ENCODE measurements around the gene ANKRD13C.

ANKRD13C gene

GRCh38 chr1:70293186-70293843 lies 61.2 kb downstream of the ANKRD13C start:
- no peak for DNase-seq

- no peak for DNase-seq
These were observed 64.3 kb downstream of the ANKRD13C start for GRCh38 chr1:70290218-70290617.

- no peak for DNase-seq
These were observed 66.4 kb downstream of the ANKRD13C start for GRCh38 chr1:70288166-70288565.

- no peak for DNase-seq
These were observed 68.1 kb downstream of the ANKRD13C start for GRCh38 chr1:70286453-70286852.

- DNase-seq: no peak
These were observed 70.2 kb downstream of the ANKRD13C start for GRCh38 chr1:70284366-70284765.

- DNase-seq: no peak
These were observed 75.8 kb downstream of the ANKRD13C start for GRCh38 chr1:70278710-70279109.

GRCh38 chr1:70277875-70278274 lies 76.6 kb downstream of the ANKRD13C start:
- no peak for DNase-seq

GRCh38 chr1:70265946-70266345 lies 88.6 kb downstream of the ANKRD13C start:
- no peak for DNase-seq

- DNase-seq: no peak
These were observed 89.7 kb downstream of the ANKRD13C start for GRCh38 chr1:70264839-70265238.

- DNase-seq: no peak
These were observed 97.9 kb downstream of the ANKRD13C start for GRCh38 chr1:70256664-70257063.

GRCh38 chr1:70248729-70249128 lies 105.8 kb downstream of the ANKRD13C start:
- no peak for DNase-seq

GRCh38 chr1:70247768-70248167 lies 106.8 kb downstream of the ANKRD13C start:
- DNase-seq: no peak

GRCh38 chr1:70247122-70247521 lies 107.4 kb downstream of the ANKRD13C start:
- no peak for DNase-seq

- DNase-seq: no peak
These were observed 114.6 kb downstream of the ANKRD13C start for GRCh38 chr1:70239940-70240339.

GRCh38 chr1:70234733-70235132 lies 119.8 kb downstream of the ANKRD13C start:
- DNase-seq: no peak

GRCh38 chr1:70231475-70231874 lies 123.0 kb downstream of the ANKRD13C start:
- no peak for DNase-seq

- DNase-seq: no peak
These were observed 125.9 kb downstream of the ANKRD13C start for GRCh38 chr1:70228670-70229069.

- DNase-seq: no peak
These were observed 127.1 kb downstream of the ANKRD13C start for GRCh38 chr1:70227439-70227838.

GRCh38 chr1:70224954-70225353 lies 129.6 kb downstream of the ANKRD13C start:
- no peak for DNase-seq

- no peak for DNase-seq
These were observed 131.7 kb downstream of the ANKRD13C start for GRCh38 chr1:70222716-70223235.

GRCh38 chr1:70221238-70222121 lies 133.0 kb downstream of the ANKRD13C start, which contains the start of gene SRSF11:
TSS of gene SRSF11 (plus strand) at chr1:70221380. CDS start at chr1:70221637, 257 bp downstream.
- peak; percentile 94 for DNase-seq

- no peak for DNase-seq
These were observed 133.8 kb downstream of the ANKRD13C start for GRCh38 chr1:70220517-70221237.

- peak; percentile 23 for DNase-seq
These were observed 134.5 kb downstream of the ANKRD13C start for GRCh38 chr1:70220015-70220414.

Measured in GDM1 (cell line).